GM12875 (cell line): ENCODE data around the gene FEM1C.

Experiments
- H3K4me3 ChIP-seq: one replicate; pipeline ENCODE4 v1.5.1; 2011; ENCODE audit warnings: low read depth, low read length, control low read depth
- CTCF ChIP-seq: IDR thresholded peaks from 2 replicates; pipeline ENCODE4 v1.5.1; 2011; ENCODE audit warnings: low read depth, mild to moderate bottlenecking, control low read depth, inconsistent platforms, low read length, moderate library complexity, borderline replicate concordance; ENCODE audit not compliant: insufficient read depth

FEM1C gene

GRCh38 chr5:115471345-115472063 is 73.1 kb downstream of the FEM1C start:
- H3K4me3 ChIP-seq, result no peak overlapping the region
- TF ChIP-seq CTCF, result no peak

DNA sequence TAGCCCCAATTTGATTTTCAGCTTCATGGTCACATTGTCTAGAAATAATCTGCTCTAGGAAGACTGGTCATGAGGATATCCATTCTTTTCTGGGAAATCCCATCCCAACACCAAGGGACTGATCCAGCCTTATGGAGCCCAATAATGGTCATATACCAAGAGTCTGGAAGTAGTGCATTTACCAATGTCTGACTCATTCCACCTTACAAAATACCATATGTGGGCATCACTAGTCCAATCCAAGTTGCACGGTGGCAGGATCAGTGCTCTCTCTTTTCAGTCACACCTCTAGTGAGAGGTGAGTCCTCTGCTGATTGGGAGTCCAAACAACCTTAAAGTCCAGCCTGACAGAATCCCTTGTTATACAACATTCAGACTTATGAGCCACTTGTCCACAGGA is 73.7 kb downstream of the FEM1C start:
- H3K4me3 ChIP-seq, result no peak overlapping the region
- no peak for TF ChIP-seq CTCF
